ENCODE data around the gene SOS1.

DNA sequence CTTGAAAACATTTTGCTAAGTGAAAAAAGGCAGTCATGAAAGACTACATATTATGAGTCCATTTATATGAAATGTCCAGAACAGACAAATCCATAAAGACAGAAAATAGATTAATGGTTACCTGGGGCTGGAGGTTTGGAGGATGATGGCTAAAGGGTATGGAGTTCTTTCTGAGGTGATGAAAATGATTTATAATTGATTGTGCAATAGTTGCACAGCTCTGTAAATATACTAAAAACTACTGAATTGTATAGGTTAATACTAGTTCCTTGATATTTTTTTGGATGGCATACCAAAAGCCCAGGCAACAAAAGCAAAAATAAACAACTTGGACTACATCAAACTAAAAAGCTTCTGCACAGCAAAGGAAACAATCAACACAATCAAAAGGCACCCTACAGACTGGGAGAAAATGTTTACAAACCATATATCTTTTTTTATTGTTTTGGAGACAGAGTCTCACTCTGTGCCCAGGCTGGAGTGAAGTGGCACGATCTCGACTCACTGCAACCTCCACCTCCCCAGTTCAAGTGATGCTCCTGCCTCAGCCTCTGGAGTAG lies 21.5 kb downstream of the SOS1 start:
- TF ChIP-seq POLR2AphosphoS5 (IDR thresholded peaks at IDR 0.05; ENCODE audit: low read depth, low read length) (no peak), POLR2A (IDR thresholded peaks at IDR 0.05; ENCODE audit: low read depth, low read length) (no peak)

All from GM12892 (cell line).